NCI-H187 treated with DMSO at 0.1 percent for 48 hours (cell line): ENCODE data around the gene GDPD5.

Source experiments
- DNase-seq: peaks from one replicate; lab custom pipeline; 2025; lab: John Stamatoyannopoulos, UW

The GDPD5 gene

GRCh38 chr11:75447415-75447814 is 78.3 kb downstream of the GDPD5 start:
- DNase-seq = no peak

GRCh38 chr11:75445315-75445953 is 80.3 kb downstream of the GDPD5 start:
- DNase-seq = no peak

- no peak for DNase-seq
These were observed 82.7 kb downstream of the GDPD5 start for GRCh38 chr11:75443043-75443442.

- DNase-seq = no peak
These were observed 83.4 kb downstream of the GDPD5 start for GRCh38 chr11:75442161-75442885.

DNA sequence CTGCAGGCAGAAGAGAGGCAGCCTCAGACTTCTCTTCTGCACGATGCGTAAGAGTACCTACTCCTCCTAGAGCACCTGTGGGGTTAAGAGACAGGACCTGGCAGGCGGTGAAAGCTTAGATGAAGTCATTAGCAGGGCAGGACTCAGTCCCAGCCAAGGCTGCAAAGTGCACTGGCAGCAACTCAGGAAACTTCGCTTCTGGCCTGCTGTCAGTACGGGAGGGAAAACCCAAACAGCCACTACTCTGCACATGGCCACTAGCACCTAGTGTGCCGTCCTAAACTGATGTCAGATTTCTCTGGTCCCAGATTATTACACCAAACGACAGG is 84.0 kb downstream of the GDPD5 start:
- no peak for DNase-seq

- no peak for DNase-seq
These were observed 84.6 kb downstream of the GDPD5 start for GRCh38 chr11:75440960-75441803.

- DNase-seq = no peak
These were observed 86.1 kb downstream of the GDPD5 start for GRCh38 chr11:75439495-75440120.

GRCh38 chr11:75439026-75439425 is 86.7 kb downstream of the GDPD5 start:
- no peak for DNase-seq

DNA sequence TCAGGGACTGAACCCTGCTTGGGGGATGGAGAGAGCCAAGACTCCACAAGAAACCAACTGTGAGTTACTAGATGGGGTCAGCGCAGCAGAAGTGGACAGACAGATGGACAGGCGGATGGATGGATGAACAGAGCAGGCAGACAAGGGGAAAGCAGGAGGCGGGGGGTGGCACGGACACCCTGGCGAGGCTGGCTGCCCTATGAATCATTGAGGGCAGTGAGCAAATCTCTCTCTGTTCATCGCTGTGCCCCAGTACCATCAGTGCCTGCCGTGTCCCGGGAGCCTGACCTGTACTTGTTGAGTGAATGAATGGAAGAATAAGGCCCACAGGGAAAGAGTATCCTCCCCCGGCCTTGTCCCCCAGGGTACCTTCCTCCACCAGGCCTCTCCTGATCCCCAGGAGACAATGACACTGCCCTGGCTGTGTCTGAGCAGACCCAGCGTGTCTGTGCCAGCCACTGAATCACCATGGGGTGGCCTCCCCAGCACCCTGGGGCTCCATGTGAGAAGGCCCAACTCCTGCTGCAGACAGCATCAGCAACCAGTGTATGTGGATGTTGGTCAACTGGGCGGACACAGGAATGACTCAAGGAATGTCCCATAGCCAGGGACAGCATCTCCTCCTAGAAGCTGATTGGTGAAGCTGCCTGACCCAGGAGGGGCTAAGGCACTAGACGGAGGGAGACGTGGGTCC is 87.6 kb downstream of the GDPD5 start:
- DNase-seq = no peak

DNA sequence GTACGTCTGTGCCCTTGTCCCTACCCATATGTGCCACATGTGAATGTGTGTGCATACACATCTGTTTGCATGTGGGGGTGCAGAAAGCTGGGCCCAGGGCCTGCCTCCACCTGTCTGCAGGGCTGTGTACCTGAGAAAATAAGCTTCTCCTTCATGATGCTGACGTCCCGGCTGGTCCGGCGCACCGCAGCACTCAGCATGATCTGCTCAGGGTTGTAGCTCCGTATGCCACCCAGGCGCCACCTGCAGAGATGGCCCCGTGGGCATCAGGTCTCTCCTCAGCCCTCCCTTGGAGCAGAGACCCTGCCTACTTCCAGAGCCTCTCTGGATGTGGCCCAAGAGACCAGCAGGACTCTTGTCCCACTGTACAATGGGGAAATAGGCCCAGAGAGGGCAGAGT is 88.9 kb downstream of the GDPD5 start:
- DNase-seq = no peak

DNA sequence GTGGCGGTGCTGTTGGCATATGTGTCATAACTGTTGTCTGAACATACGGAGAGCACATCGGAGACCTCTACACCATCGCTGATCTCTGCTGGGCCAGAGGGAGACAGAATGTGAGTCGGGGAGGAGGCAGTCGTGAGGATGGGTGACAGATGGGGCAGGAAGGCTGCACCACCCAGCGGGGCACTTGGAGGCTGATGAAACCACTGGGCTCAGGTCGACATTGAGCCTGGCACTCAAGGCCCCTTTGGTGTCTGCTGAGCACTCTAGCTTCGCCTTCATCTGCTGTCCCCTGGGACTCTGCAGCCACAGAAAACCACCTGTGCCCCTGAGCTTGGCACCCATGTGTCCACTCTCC is 90.2 kb downstream of the GDPD5 start:
- DNase-seq = no peak

- no peak for DNase-seq
These were observed 90.7 kb downstream of the GDPD5 start for GRCh38 chr11:75434886-75435570.

GRCh38 chr11:75434051-75434450 is 91.7 kb downstream of the GDPD5 start:
- no peak for DNase-seq

GRCh38 chr11:75433443-75433842 is 92.3 kb downstream of the GDPD5 start:
- DNase-seq = no peak

DNA sequence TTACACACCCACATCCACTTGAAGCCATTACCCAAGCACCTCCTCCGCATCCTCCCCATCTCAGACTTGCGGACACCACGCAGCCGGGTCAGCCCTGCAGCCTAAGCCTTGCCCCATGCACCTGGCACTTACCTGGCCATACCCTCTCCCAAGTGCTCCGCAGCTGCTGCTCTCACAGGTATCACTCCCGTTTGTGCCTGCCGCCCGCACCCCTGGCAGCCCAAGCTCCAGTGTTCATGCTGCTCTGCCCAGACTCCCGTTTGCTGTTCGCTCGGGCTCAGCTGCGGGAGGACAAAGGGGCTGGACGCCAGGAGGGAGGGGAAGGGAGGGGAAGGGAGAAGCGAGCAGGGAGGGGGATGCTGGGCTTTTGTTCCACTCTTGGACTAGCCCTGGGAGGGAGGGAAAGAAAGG is 92.8 kb downstream of the GDPD5 start, which contains the start of gene KLHL35:
Gene KLHL35, minus strand, starts transcription at position 293 of the 411 bp plus-strand sequence. CDS start 2,574 bp downstream, outside the sequence.
- DNase-seq = no peak

GRCh38 chr11:75431533-75432525 is 93.9 kb downstream of the GDPD5 start:
- DNase-seq = no peak

DNA sequence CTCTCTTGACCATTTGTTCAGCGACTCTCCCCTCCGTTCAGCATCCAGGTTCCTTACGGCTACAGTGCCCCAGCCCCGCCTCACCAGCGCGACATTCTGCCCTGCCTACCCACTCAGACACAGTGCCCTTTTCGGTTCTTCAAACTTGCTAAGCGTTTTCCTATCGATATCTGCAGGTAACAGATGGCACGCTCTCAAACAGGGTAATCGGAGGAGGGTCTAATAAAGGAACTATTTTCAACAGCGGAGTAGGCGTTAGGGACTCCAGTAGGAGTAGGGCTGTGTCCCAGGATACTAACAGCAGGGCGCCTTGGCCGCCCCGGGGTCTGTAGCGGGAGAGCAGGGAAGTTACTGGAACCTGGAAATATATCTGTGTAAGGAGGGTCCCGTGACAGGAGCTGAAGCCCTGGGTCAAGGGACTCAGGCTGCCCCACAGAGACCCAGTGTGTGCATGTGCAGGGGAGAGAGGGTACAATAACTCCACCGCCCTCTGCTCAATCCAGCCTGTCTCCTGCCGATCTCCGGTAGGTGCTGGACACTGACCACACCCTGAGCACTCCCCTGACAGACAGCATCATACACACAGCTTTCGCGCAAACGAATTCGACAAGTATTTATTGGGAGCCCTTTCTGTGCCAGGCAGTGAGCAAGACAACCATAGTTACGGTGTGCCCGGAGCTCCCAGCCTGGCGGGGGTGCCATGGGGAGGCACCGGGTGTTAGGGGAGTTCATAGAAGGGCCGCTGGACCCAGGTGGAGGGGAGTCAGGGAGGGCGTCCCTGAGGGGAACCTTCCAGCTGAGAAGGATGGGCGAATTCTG is 94.8 kb downstream of the GDPD5 start:
- DNase-seq = no peak

DNA sequence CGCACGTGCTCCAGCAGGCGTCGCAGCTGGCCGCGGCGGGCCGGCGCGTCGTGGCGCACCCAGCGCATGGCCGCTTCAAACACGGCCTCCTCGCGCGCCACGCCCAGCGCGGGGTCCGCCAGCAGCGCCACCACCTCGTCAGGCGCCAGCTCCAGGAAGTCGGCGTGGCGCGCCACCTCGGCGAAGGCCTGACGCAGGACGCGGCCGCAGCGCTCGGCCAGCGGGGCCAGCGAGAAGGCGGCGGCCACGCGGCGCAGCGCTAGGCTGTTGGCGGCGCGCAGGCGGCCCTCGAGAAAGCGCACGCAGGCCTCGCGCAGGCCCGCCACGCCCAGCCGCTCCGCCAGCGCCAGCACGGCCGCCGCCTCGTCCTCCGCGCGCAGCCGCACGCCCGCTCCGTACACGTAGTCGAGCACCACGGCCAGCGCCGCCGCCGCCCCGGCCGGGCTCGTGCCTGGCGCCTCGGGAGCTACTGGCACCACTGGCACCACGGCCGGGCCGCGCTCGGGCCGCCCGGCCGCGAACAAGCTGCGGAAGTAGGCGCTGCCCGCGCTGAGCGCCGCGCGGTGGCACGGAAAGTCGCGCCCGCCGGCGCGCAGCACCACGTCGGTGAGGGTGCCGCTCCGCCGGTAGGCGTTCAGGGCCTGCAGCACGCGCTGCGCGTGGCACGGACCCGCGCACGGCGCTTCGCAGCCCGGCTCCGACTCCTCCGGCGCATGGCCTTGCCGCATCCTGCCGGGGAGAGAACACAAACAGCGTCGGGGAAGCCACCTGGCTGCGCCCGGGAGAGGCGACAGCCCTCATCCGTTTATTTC is 95.6 kb downstream of the GDPD5 start:
- no peak for DNase-seq

DNA sequence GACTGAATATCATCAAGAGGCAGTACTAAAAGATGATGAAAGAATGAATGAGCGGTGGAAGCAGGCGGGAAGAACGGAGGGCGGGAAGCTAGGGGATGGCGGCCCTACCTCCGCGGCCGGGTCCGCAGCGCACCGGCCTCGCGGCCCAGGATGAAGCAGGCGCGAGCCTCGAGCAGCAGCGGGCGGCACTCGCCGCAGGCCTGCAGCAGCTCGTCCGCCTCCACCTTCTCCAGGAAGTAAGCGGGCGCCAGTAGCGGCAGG is 96.2 kb downstream of the GDPD5 start:
- no peak for DNase-seq
